ENCODE results near the gene MCM5. TPM values are rescaled to one million over a fixed set of nuclear protein-coding genes. Genes with fewer than 3 reads are reported as not detected.

Gene MCM5
- total and polyA plus RNA-seq, 2 experiments from 2014 or later, result 288 to 325 TPM

- no peak for DNase-seq (ENCODE audit: low spot score)
- Mint-ChIP-seq H3K27ac (no peak overlapping the region), H3K4me3 (no peak overlapping the region), H3K27me3 (ENCODE audit: insufficient read depth, low read depth, poor library complexity) (peaks cover 7% of the 10 kb centered on the region), H3K36me3 (ENCODE audit: low read depth) (peaks cover 51% of the 10 kb centered on the region), H3K9me3 (no peaks in the 10 kb centered on the region), H3K4me1 (peaks cover 21% of the 10 kb centered on the region)
- H3K27ac ChIP-seq (ENCODE audit: low read depth), result no peak overlapping the region
- H3K9me2 ChIP-seq (ENCODE audit: insufficient read depth), result no peaks in the 10 kb centered on the region
- no peak overlapping the region for H3K4me3 ChIP-seq
- peaks cover 28% of the 10 kb centered on the region for H3K4me1 ChIP-seq (ENCODE audit: insufficient read depth)
- H4K20me1 ChIP-seq (replicated peaks; ENCODE audit: insufficient read depth), result no peaks in the 10 kb centered on the region
- no peaks in the 10 kb centered on the region for H3K27me3 ChIP-seq (ENCODE audit: insufficient read depth)
- H3K4me2 ChIP-seq, result no peak overlapping the region
- no peaks in the 10 kb centered on the region for H3K36me3 ChIP-seq (ENCODE audit: insufficient read depth)
- ATAC-seq, result no peak
- no peak overlapping the region for H2AFZ ChIP-seq
- peaks cover 16% of the 10 kb centered on the region; the same call in 1 of the 2 replicates for H3F3A ChIP-seq (replicated peaks; ENCODE audit: low read depth)
- no peak for TF ChIP-seq NANOG (IDR thresholded peaks at IDR 0.05; ENCODE audit: borderline replicate concordance)
- no peak for TF ChIP-seq EZH2phosphoT487 (IDR thresholded peaks at IDR 0.05; ENCODE audit: unreplicated experiment)
- TF ChIP-seq ZNF331 (CRISPR knock-in tag; IDR thresholded peaks at IDR 0.05; ENCODE audit: low read depth), result no peak
- TF ChIP-seq, protein P1, sequence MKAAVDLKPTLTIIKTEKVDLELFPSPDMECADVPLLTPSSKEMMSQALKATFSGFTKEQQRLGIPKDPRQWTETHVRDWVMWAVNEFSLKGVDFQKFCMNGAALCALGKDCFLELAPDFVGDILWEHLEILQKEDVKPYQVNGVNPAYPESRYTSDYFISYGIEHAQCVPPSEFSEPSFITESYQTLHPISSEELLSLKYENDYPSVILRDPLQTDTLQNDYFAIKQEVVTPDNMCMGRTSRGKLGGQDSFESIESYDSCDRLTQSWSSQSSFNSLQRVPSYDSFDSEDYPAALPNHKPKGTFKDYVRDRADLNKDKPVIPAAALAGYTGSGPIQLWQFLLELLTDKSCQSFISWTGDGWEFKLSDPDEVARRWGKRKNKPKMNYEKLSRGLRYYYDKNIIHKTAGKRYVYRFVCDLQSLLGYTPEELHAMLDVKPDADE (IDR thresholded peaks at IDR 0.05), result no peak
- TF ChIP-seq STAT1 (IDR thresholded peaks at IDR 0.05; ENCODE audit: unreplicated experiment), result no peak
- no peak for TF ChIP-seq CREB1 (CRISPR knock-in tag; IDR thresholded peaks at IDR 0.05; ENCODE audit: low read depth)
- TF ChIP-seq, protein P2, sequence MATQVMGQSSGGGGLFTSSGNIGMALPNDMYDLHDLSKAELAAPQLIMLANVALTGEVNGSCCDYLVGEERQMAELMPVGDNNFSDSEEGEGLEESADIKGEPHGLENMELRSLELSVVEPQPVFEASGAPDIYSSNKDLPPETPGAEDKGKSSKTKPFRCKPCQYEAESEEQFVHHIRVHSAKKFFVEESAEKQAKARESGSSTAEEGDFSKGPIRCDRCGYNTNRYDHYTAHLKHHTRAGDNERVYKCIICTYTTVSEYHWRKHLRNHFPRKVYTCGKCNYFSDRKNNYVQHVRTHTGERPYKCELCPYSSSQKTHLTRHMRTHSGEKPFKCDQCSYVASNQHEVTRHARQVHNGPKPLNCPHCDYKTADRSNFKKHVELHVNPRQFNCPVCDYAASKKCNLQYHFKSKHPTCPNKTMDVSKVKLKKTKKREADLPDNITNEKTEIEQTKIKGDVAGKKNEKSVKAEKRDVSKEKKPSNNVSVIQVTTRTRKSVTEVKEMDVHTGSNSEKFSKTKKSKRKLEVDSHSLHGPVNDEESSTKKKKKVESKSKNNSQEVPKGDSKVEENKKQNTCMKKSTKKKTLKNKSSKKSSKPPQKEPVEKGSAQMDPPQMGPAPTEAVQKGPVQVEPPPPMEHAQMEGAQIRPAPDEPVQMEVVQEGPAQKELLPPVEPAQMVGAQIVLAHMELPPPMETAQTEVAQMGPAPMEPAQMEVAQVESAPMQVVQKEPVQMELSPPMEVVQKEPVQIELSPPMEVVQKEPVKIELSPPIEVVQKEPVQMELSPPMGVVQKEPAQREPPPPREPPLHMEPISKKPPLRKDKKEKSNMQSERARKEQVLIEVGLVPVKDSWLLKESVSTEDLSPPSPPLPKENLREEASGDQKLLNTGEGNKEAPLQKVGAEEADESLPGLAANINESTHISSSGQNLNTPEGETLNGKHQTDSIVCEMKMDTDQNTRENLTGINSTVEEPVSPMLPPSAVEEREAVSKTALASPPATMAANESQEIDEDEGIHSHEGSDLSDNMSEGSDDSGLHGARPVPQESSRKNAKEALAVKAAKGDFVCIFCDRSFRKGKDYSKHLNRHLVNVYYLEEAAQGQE (IDR thresholded peaks at IDR 0.05; ENCODE audit: unreplicated experiment), result no peak
- TF ChIP-seq EZH2 (IDR thresholded peaks at IDR 0.05; ENCODE audit: low read depth, unreplicated experiment), result no peak
- TF ChIP-seq JUNB (IDR thresholded peaks at IDR 0.05; ENCODE audit: unreplicated experiment), result no peak
- peaks cover 11% of the 10 kb centered on the region for H3K79me2 ChIP-seq (replicated peaks; ENCODE audit: insufficient read depth)
These were observed 15.4 kb upstream of the MCM5 start for GRCh38 chr22:35384527-35384926.

GRCh38 chr22:35384975-35385588 is 14.9 kb upstream of the MCM5 start:
- Histone ChIP-seq H3K4me1 (ENCODE audit: insufficient read depth) (peaks cover 23% of the 10 kb centered on the region), H3F3A (replicated peaks; ENCODE audit: low read depth) (peaks cover 13% of the 10 kb centered on the region; the same call in 1 of the 2 replicates), H3K9me2 (ENCODE audit: insufficient read depth) (no peaks in the 10 kb centered on the region), H3K4me2 (no peak overlapping the region), H3K27me3 (ENCODE audit: insufficient read depth) (no peaks in the 10 kb centered on the region), H3K36me3 (ENCODE audit: insufficient read depth) (no peaks in the 10 kb centered on the region), H3K79me2 (replicated peaks; ENCODE audit: insufficient read depth) (peaks cover 11% of the 10 kb centered on the region), H3K27ac (ENCODE audit: low read depth) (no peak overlapping the region), H4K20me1 (replicated peaks; ENCODE audit: insufficient read depth) (no peaks in the 10 kb centered on the region), H3K4me3 (no peak overlapping the region), H2AFZ (no peak overlapping the region)
- Mint-ChIP-seq H3K4me1 (peaks cover 17% of the 10 kb centered on the region), H3K27me3 (ENCODE audit: insufficient read depth, low read depth, poor library complexity) (peaks cover 5% of the 10 kb centered on the region), H3K4me3 (no peak overlapping the region), H3K9me3 (no peaks in the 10 kb centered on the region), H3K27ac (no peak overlapping the region), H3K36me3 (ENCODE audit: low read depth) (peaks cover 56% of the 10 kb centered on the region)
- no peak for DNase-seq (ENCODE audit: low spot score)
- TF ChIP-seq CTCF (conservative IDR thresholded peaks at IDR 0.05; ENCODE audit: low read depth in 2 of 2) (no peak), CREB1 (CRISPR knock-in tag; IDR thresholded peaks at IDR 0.05; ENCODE audit: low read depth) (no peak), ZNF114 (CRISPR knock-in tag; IDR thresholded peaks at IDR 0.05) (no peak), EZH2phosphoT487 (IDR thresholded peaks at IDR 0.05; ENCODE audit: unreplicated experiment) (no peak), JUNB (IDR thresholded peaks at IDR 0.05; ENCODE audit: unreplicated experiment) (no peak), STAT1 (IDR thresholded peaks at IDR 0.05; ENCODE audit: unreplicated experiment) (no peak), ZNF331 (CRISPR knock-in tag; IDR thresholded peaks at IDR 0.05; ENCODE audit: low read depth) (no peak)
- TF ChIP-seq, protein P1 (IDR thresholded peaks at IDR 0.05), result no peak
- TF ChIP-seq, protein P2 (IDR thresholded peaks at IDR 0.05; ENCODE audit: unreplicated experiment), result no peak
- no peak for ATAC-seq

Measured in GM23338 (cell line).